Parathyroid adenoma (tissue), 2 donors: ENCODE measurements around the gene ZNF609.

Experiments
- H2AFZ ChIP-seq: fragments of 300-600 bp; sonication (generic); one replicate; pipeline ENCODE4 v1.7.0; 2017; ENCODE audit warnings: antibody characterized with exemption, mild to moderate bottlenecking
- H3K27ac ChIP-seq: fragments of 300-600 bp; sonication (generic); one replicate; pipeline ENCODE4 v1.7.0; 2017
- H3K27me3 ChIP-seq: fragments of 300-600 bp; sonication (generic); one replicate; pipeline ENCODE4 v1.7.0; 2017; ENCODE audit warnings: low read length; ENCODE audit not compliant: control insufficient read depth, insufficient read depth
- H3K36me3 ChIP-seq: fragments of 300-600 bp; sonication (generic); one replicate; pipeline ENCODE4 v1.7.0; 2017; ENCODE audit warnings: low read length; ENCODE audit not compliant: control insufficient read depth, insufficient read depth
- H3K4me1 ChIP-seq: fragments of 300-600 bp; sonication (generic); one replicate; pipeline ENCODE4 v1.7.0; 2017; ENCODE audit warnings: control low read depth
- H3K4me2 ChIP-seq: fragments of 300-600 bp; sonication (generic); one replicate; pipeline ENCODE4 v1.7.0; 2017; ENCODE audit warnings: low read length
- H3K4me3 ChIP-seq: fragments of 300-600 bp; sonication (generic); one replicate; pipeline ENCODE4 v1.7.0; 2017; ENCODE audit warnings: low read depth, low read length
- H3K79me2 ChIP-seq: fragments of 300-600 bp; sonication (generic); one replicate; pipeline ENCODE4 v1.7.0; 2017; ENCODE audit warnings: control low read depth
- H3K9ac ChIP-seq: fragments of 300-600 bp; sonication (generic); one replicate; pipeline ENCODE4 v1.7.0; 2017; ENCODE audit warnings: mild to moderate bottlenecking
- H3K9me3 ChIP-seq: fragments of 300-600 bp; sonication (generic); one replicate; pipeline ENCODE4 v1.7.0; 2017; ENCODE audit warnings: low read length; ENCODE audit not compliant: control insufficient read depth
- TF ChIP-seq, protein P1 (sequence below): fragments of 300-600 bp; sonication (generic); IDR thresholded peaks from one replicate; pipeline ENCODE4 v1.7.0; 2017; ENCODE audit warnings: antibody characterized with exemption, mild to moderate bottlenecking
- donor health status: primary hyperparathyroidism.

ZNF609 gene

DNA sequence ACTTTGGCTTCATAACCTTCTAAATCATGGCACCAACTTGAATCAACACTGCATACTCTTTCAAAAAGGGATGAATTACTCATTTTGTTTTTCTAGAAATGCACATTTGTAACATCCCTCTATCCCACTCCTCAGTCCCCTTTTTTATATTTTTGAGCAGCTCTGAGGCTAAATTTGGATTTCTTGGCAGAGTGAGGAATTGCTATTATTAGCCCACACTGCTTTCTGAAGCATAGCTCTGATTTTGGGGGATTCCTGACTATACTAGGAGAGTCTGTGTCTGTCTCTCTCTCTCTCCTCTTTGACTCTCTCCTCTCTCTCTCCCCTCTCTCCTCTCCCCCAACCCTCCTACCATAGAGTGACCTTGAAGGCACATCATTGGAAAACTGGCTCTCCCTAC, 238.4 kb downstream of the ZNF609 start:
- H3K4me2 ChIP-seq, result peak overlapping the region; percentile 84
- H2AFZ ChIP-seq, result no peak overlapping the region
- no peaks in the 10 kb centered on the region for H3K36me3 ChIP-seq
- H3K9ac ChIP-seq, result no peak overlapping the region
- H3K4me1 ChIP-seq, result peaks cover 41% of the 10 kb centered on the region
- peaks cover 25% of the 10 kb centered on the region for H3K79me2 ChIP-seq
- no peaks in the 10 kb centered on the region for H3K9me3 ChIP-seq
- H3K4me3 ChIP-seq, result no peak overlapping the region
- H3K27ac ChIP-seq, result peak overlapping the region; percentile 77
- H3K27me3 ChIP-seq, result no peaks in the 10 kb centered on the region
- TF ChIP-seq, protein P1, sequence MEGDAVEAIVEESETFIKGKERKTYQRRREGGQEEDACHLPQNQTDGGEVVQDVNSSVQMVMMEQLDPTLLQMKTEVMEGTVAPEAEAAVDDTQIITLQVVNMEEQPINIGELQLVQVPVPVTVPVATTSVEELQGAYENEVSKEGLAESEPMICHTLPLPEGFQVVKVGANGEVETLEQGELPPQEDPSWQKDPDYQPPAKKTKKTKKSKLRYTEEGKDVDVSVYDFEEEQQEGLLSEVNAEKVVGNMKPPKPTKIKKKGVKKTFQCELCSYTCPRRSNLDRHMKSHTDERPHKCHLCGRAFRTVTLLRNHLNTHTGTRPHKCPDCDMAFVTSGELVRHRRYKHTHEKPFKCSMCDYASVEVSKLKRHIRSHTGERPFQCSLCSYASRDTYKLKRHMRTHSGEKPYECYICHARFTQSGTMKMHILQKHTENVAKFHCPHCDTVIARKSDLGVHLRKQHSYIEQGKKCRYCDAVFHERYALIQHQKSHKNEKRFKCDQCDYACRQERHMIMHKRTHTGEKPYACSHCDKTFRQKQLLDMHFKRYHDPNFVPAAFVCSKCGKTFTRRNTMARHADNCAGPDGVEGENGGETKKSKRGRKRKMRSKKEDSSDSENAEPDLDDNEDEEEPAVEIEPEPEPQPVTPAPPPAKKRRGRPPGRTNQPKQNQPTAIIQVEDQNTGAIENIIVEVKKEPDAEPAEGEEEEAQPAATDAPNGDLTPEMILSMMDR, result no peak

- no peaks in the 10 kb centered on the region for H3K9me3 ChIP-seq
- no peaks in the 10 kb centered on the region for H3K36me3 ChIP-seq
- TF ChIP-seq, protein P1, result no peak
- no peaks in the 10 kb centered on the region for H3K27me3 ChIP-seq
- H3K9ac ChIP-seq, result no peak overlapping the region
- H3K4me2 ChIP-seq, result peak overlapping the region; percentile 84
- peaks cover 22% of the 10 kb centered on the region for H3K79me2 ChIP-seq
- peak overlapping the region; percentile 29 for H3K4me3 ChIP-seq
- peak overlapping the region; percentile 11 for H2AFZ ChIP-seq
- peak overlapping the region; percentile 77 for H3K27ac ChIP-seq
- H3K4me1 ChIP-seq, result peaks cover 38% of the 10 kb centered on the region
Measured at GRCh38 chr15:64699751-64700388, 239.5 kb downstream of the ZNF609 start.

DNA sequence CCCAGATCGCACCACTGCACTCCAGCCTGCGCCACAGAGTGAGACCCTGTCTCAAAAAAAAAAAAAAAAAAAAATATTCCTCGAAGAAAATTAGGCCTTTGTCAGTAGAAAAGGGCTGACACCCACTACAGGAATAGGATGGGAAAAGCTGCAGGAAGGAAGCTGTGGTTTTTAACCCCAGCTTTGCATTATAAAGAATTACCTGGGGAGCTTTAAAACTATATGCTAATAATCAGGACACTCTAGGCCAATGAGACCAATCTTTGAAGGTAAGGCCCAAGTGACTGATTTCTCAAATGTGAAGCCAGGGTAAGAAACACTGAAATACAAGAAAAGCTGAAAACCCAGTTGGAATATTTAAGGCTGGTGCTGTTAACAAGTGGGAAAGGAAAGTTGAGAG, 240.7 kb downstream of the ZNF609 start:
- no peaks in the 10 kb centered on the region for H3K36me3 ChIP-seq
- no peak overlapping the region for H3K9ac ChIP-seq
- no peaks in the 10 kb centered on the region for H3K27me3 ChIP-seq
- H3K27ac ChIP-seq, result peak overlapping the region; percentile 77
- H3K79me2 ChIP-seq, result peaks cover 22% of the 10 kb centered on the region
- peak overlapping the region; percentile 26 for H3K4me3 ChIP-seq
- H2AFZ ChIP-seq, result no peak overlapping the region
- H3K9me3 ChIP-seq, result no peaks in the 10 kb centered on the region
- peak overlapping the region; percentile 84 for H3K4me2 ChIP-seq
- TF ChIP-seq, protein P1, result no peak
- peaks cover 27% of the 10 kb centered on the region for H3K4me1 ChIP-seq

DNA sequence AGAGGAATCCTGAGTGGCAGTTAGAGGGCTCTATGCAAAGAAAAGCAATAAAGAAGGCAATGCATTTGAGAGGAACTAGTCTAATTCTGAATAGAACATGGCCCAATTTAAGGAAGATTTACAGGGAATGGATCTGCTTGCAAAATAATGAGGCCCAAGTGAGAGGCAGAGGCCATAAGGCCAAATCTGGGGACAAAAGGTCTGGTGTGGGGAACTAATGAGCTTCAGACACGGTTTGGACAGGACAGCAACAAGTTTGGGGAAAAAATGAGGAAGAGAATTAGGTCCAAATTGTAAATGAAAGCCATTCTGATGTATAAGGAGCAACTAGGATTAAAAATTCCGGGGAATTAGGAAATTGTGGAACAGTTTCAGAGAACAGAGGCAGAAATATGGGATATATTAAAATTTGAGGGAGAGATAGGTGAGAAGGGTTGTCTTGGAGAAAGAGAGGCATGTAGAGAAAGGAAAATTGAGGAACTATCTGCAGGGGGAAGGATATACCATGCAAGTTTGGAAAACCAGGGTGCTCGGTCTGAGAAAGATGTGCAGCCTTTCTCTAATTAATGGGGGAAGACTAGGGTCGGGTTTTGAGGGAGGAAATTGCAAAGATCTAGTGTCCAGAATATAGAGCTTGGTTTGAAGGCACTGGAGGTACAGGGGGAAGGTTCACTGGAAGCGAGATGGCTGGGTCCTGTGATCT, 241.3 kb downstream of the ZNF609 start:
- H3K4me2 ChIP-seq, result peak overlapping the region; percentile 84
- no peak overlapping the region for H3K9ac ChIP-seq
- H3K4me1 ChIP-seq, result peaks cover 22% of the 10 kb centered on the region
- H3K79me2 ChIP-seq, result peaks cover 22% of the 10 kb centered on the region
- no peaks in the 10 kb centered on the region for H3K9me3 ChIP-seq
- H3K27me3 ChIP-seq, result no peaks in the 10 kb centered on the region
- H3K36me3 ChIP-seq, result no peaks in the 10 kb centered on the region
- H3K4me3 ChIP-seq, result peak overlapping the region; percentile 85
- no peak overlapping the region for H2AFZ ChIP-seq
- TF ChIP-seq, protein P1, result no peak
- peak overlapping the region; percentile 87 for H3K27ac ChIP-seq
